ENCODE results near the gene ATP9A.
A peak's percentile ranks its signal among the peaks of the same experiment; 100 is the strongest.
"Not testable (repeated sequence)": the region's sequence is repeated elsewhere in the genome, so short reads cannot be mapped to it uniquely, and the experiment has no call there.

ATP9A gene

DNA sequence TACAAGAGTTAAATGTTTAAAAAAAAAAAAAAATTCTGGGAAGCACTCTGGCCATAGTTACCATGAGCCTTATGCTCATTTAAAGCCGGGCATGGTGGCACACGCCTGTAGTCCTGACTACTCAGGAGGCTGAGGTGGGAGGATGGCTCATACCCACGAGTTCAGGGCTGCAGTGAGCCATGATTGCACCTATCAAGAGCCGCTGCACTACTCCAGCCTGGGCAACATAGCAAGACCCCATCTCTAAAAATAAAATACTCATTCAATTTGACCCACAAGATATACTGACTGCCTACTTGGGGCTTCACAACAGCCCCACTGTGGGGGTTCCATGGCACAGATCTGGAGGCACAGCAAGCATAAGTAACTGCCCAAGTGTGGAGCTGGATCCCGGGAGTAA, 113.7 kb downstream of the ATP9A start:
- no peak for DNase-seq (ENCODE audit: low read depth)

DNA sequence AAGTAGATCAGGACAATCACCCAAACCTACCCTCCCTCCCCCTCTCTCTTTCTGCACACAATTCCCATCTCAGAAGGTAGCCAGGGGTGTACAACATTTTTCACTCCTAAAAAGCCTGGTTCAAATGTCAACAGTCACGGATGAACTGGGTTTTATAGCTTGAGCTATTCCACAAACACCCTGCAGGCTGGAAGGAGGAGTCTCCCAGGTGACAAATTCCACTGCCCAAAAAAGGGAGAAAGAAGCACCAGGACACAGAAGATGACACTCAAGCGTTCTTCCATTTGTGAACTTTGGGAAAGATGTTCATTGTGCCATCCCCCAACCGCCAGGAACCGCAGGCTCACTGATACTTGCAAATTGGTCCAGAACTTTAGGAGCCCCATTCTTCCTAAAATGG, 114.1 kb downstream of the ATP9A start:
- DNase-seq (ENCODE audit: low read depth) = no peak

DNA sequence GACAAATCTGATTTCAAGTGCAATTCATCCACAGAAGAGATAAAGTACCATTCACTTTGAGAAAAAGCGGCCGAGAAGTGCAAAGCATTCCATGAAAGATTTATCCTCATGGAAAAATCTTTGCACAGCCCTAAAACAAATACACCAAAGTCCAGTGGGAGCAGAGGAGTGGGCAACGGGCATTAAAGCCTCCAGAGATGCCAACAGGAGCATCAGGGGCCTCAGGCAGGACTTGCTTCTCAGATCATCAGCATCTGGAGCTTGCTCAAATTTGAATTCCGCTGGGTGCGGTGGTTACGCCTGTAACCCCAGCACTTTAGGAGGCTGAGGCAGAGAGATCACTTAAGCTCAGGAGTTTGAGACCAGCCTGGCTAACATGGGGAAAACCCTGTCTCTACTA, 115.0 kb downstream of the ATP9A start:
- no peak for DNase-seq (ENCODE audit: low read depth)

DNA sequence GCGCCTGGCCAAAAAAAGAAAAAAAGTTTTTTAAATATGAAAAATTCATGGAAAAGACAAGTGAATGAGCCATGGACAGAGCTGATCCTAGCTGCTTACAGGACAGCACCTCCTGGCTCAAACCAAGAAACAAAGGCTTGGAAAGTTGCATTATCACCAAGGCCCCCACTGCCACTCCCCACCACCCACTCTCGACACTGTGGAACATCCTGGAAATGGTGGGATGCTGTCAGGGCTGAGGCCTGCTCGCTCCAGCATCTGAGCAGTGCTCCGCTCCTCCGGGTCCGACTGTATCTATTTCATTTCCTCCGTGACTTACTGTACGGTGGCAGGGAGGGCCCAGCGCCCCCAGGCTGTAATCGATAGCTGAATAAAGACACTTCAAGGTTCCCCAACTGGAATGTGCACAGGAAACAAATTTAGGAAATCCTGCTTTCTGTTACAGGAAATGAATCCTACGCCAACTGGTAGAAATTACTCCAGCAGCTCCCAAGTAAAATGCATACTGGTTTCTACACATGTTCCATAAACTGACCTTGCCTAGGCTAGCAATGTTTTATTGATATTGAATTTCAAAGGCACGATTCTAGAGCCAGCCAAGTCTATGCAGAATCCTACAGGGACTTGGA, 116.2 kb downstream of the ATP9A start:
- no peak for DNase-seq (ENCODE audit: low read depth)

DNA sequence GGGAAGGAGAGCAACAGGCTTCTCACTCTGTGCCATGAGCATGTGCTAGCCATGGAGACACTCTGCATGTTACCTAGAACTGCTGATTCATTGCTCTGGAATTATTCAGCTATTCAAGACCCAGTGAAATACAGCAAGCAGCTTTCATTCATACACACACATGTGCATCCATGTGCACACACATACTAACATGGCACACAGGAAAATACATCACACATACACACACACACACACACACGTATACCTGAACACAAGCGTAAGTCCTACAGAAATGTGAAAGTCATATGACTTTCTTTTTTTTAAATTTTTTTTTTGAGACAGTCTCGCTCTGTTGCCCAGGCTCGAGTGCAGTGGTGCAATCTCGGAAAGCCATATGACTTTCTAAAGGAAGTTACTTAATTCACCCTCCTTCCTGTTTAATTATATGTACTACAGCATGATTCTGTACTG, 117.5 kb downstream of the ATP9A start:
- DNase-seq (ENCODE audit: low read depth) = peak; percentile 25

DNA sequence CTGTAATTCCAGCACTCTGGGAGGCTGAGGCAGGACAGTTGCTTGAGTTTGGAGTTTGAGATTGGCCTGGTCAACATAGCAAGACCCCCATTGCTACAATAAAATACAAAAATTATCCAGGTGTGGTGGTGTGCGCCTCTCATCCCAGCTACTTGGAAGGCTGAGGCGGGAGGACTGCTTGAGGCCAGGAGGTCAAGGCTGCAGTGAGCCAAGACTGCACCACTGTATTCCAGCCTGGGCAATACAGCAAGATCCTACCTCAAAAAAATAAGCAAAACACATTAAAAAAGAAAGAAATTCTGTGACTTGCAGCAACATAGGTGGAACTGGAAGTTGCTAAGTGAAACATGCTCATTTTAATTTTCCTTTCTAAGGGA, 119.6 kb downstream of the ATP9A start:
- DNase-seq (ENCODE audit: low read depth) = no peak

DNA sequence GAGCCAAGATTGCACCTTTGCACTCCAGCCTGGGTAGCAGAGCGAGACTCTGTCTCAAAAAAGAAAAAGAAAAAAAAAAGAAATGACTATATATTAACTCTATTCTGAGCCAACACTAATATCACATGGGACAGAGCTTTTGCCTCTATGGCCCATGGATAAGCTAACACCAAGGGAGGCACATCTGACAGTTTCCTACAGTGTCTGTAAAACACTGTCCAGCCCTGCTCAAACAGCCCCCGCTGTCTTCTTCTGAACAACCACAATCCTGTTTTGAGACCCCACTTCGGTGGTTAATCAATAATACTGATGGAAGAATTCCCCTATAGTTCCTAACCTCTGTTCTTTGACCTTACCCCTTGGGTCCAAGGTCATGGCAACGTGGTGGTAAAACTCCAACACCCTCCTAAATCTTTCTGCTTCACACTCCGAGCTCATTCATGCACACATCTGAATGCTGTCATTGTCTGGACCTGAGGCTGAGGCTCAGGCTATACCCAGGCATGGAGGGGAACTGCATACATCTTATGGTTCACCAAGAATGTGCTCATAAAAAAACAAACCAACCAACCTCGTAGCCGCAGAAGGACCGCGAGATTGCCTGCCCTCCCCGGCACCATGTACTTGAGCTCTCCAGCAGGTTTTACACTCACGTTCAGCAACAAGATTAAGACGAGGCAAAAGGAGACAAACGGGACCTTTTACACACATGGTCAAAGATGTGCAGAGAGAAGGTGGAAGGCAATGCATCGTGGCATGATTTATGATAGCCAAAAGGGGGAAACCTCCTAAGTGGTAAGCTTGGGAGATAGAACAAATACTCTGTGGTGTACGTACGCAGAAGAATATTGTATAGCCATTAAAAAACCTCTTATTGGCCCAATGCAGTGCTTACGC, 120.3 kb downstream of the ATP9A start:
- no peak for DNase-seq (ENCODE audit: low read depth)

DNA sequence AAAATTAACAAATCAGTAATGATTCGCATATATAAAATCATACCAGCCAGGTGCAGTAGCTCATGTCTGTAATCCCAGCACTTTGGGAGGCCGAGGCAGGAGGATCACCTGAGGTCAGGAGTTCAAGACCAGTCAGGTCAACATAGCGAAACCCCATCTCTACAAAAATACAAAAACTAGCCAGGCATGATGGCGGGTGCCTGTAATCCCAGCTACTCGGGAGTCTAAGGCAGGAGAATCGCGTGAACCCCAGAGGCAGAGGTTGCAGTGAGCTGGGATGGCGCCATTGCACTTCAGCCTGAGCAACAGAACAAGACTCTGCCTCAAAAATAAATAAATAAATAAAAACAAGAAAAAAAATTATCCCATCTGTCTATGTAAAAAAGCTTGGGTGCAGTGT, 124.4 kb downstream of the ATP9A start:
- not testable (repeated sequence) for DNase-seq (ENCODE audit: low read depth)

DNA sequence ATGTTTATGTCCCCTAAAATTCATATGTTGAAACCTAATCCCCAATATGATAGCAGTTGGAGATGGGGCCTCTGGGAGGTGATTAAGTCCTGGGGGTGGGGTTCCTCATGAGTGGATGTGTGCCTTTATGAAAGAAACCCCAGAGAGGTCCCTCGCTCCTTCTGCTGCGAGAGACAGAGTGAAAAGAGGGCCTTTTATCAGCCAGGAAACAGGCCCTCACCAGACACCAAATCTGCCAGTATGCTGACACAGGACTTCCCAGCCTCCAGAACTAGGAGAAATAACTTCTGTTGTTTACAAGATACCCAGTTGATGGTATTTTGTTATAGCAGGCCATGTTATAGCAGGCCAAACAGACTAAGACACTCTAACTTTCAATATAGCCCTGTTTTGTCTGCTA, 124.8 kb downstream of the ATP9A start:
- peak; percentile 33 for DNase-seq (ENCODE audit: low read depth)

DNA sequence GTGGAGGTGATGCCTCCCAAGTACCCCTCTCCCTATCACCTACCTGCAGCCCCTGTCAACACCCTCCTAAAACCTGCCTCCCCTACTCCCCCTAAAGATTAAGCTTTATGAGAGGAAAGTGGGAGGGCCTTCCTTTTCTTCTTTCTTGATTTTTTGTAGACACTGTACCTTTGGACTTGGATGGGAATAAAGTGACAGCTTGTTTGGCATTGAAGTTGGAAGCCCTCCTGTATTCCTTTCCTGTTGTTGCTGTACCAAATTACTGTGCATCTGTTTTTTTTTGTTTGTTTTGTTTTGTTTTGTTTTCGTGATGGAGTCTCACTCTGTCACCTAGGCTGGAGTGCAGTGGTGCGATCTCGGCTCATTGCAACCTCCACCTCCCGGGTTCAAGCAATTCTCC, 126.3 kb downstream of the ATP9A start:
- DNase-seq (ENCODE audit: low read depth) = no peak

DNA sequence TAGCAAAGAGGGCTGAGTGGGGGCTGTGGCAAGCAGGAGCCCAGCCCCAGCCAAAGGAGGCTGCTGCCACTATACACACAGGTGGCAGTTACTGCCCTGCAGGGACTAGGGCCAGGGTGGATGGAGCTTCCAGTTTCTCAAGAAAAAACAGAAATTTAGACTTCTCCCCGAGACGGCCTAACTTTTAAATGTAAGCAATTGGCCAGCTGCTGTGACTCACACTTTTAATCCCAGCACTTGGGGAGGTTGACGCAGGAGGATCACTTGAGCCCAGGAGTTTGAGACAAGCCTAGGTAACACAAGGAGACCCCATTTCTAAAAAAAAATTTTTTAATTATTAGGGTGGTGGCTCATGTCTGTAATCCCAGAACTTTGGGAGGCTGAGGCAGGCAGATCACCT, 127.4 kb downstream of the ATP9A start:
- no peak for DNase-seq (ENCODE audit: low read depth)

DNA sequence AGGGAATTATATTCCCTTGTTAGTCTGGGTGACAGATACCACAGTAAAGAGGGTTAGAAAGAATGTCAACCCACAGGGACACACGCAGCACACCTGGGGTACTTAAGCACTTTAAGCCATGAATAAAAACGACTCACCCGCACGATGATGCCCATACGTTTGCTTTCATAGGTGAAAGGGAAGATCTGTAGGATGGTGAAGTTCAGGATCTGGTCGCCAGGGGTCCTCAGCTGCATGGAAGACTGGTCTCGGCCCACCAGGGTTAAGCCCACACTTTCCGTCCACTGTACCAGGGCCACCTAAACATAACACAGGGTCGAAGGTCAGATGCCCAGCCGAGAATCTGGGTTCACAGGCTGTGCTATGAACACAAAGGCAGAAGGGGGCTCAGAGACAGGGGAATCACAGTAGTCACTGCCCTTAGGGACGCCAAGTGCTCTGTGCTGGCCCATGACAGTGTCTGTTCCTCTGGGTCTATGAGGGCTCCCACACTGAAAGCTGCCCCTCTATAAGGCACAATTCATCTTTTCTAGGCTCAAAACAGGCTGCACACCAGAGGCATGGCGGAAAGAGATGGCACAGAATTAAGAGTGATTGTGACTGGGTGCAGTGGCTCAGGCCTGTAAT, 128.9 kb downstream of the ATP9A start:
- DNase-seq (ENCODE audit: low read depth) = peak; percentile 56

DNA sequence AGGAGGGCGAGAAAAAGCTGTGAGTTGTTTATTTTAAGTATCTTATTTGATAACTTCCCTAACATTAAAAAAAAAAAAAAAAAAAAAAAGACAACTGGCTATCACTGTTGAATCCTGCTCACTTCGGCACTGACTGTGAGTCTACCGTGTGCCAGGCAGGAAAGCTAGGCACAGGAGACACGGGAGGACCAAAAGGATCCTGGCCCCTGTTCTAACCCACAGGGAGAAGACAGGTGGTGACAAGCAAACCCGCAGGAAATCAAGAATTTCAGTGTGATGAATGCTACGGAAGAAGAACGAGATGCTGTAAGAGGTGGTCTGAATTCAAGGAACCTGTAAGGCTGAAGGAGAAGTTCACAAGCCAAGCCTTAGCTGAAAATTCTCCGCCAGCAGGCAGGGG, 130.9 kb downstream of the ATP9A start:
- no peak for DNase-seq (ENCODE audit: low read depth)

DNA sequence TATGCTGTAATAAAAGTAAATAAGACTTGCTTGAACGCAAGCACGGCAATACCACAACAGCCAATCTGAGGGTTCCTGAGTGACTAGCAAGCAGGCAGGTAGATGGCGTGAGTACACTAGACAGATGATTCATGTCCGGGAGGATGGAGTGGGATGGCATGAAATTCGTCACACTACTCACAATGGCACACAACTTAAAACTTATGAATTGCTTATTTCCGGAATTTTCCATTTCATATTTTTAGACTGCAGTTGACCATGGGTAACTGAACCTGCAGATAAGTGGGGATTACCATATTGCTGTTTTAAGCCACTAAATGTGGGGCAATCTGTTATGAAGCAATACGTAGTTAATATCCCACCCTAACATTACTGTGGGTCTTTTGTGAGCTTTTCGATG, 132.1 kb downstream of the ATP9A start:
- DNase-seq (ENCODE audit: low read depth) = no peak

DNA sequence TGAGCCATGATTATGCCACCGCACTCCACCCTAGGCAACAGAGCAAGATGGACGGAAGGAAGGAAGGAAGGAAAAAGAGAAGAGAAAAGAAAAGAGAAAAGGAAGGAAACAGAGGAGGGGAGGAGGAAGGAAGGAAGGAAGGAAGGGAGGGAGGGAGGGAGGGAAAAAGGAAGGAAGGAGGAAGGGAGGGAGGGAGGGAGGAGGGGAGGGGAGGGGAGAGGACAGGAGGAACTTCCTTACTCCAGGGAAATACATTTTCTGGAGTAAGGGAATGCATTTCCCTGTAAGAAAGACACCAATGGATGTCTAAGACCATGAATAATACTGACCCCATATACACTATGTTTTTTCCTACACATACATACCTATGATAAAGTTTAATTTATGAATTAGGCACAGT, 132.5 kb downstream of the ATP9A start:
- no peak for DNase-seq (ENCODE audit: low read depth)

DNA sequence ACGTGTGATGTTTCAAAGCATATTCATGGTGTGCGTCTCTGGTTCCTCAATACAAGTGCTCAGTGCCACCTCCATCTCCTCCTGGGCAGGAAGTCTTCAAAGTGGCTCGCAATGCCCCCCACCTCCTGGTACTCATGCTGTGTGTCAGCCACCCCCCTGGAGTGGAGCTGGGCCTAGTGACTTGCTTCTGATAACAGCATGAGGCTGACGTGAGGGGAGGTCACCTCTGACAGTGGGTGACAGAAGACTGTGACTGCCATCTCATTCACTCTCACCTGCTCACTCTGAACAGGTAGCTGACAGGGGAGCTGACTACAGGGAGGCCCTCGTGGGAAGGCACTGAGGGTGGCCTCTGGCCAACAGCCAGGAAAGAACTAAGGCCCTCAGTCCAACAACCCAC, 133.3 kb downstream of the ATP9A start:
- no peak for DNase-seq (ENCODE audit: low read depth)

DNA sequence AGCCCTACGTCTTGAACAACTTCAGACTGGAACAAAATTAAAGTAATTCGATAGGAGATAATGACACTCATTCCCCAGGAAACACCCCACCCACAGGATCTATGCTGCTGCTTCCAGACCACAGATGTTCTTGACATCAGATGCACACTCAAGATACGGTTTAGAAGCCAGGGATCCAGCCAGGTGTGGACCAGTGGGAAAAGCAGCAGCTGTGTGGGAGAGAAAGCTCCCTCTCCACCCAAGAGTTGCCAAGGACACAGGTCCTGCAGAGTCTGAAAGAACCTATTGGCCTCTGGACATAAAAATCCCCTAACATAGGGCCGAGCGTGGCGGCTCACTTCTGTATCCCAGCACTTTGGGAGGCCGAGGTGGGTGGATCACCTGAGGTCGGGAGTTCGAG, 133.9 kb downstream of the ATP9A start:
- DNase-seq (ENCODE audit: low read depth) = no peak

DNA sequence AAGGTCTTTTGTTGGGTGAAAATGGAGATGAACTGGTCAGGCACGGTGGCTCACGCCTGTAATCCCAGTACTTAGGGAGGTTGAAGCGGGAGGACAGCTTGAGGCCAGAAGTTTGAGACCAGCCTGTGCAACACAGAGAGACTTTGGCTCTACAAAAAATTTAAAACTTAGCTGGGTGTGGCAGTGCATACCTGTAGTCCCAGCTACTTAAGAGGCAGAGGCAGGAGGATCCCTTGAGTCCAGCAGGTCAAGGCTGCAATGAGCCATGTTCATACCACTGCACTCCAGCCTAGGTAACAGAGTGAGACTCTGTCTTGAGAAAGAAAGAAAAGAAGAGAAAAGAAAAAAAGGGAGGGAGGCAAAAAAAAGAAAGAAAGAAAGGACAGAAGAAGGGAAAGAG, 134.8 kb downstream of the ATP9A start:
- DNase-seq (ENCODE audit: low read depth) = no peak

DNA sequence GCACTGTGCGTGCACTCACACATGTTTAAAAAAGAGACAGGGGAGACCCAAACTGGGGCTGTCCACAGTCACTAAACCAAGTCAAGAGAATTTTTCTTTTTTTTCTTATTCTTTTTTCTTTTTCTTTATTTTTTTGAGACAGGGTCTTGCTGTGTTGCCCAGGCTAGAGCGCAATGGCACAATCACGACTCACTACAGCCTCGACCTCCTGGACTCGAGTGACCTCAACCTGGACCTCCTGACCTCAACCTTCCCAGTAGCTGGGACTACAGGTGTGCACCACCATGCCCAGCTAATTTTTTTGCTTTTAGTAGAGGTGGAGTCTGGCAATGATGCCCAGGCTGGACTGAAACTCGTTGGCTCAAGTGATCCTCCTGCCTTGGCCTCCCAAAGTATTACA, 136.2 kb downstream of the ATP9A start:
- no peak for DNase-seq (ENCODE audit: low read depth)

DNA sequence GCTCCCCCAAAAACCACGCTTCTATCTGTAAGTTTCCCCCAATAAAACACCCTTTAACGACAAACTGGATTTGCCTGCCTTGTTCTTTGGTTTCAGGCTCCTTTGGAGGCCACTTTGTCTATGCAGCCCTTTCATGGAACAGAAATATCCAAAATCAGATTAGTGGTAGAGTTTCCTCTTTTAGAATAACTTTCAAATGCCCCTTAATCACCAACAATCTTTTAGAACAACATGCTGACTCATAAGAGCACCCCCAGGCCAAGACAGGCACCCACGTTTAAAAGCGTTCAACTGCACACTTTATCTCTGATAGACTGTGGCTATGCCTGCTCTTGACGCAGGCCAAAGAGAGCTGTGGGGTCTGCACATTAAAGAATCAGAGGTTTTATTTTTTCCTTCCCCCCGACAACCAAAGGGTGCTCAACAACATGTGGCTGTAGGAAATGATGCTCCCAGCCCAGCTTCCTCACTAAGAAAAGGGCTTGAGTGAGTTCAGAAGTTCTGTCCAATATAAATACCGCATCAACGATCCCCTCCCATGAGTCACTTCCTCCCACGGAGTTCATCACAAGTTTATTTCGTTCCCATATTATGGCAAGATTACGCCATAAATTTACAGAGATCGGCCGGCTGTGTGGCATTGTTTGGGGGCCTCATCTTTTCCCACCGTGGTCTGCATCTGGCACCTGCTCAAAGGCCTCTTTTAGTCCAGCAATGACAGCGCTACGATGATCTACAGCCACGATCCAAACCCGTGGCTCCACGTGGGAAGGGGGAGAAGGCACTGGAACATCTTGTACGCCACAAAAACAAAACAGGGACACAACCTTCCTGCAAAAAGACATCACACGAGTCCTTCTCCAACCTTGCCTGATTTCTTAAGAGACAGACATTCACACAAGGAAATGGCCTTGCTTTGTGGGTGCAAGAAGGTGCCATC, 136.9 kb downstream of the ATP9A start:
- DNase-seq (ENCODE audit: low read depth) = no peak

DNA sequence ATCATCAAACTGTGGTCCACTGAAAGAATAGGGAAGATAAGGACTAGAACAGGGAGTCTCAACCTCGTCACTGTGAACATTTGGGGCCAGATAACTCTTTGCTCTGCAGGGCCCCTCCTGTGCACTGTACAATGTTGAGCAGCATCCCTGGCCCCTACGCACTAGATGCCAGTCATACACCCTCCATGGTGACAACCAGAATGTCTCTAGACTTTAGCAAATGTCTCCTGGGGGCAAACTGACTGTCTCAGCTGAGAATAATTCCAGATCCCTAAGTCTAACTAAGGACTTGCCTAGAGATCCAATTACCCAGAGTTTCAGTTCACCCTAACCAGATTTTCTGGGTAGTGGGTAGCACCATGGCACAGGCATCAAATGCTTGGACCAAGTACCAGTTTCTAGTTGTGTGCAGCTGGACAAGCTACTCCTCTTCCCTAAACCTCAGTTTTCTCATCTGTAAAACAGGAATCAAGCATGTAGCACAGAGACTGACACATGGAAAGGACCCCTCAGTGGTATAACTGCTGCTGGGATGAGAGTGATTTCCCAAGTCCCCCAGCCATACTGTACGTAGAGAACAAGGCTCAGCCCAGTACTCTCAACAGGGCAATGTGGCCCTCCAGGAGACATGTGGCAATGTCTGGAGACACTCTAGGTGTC, 138.7 kb downstream of the ATP9A start:
- no peak for DNase-seq (ENCODE audit: low read depth)

All from CMK (cell line).